K562 (cell line): ENCODE data around the gene EXOC6. TPM values are rescaled to one million over a fixed set of nuclear protein-coding genes. Genes with fewer than 3 reads are reported as not detected.

Source experiments
- ATAC-seq: fragments of 200-7000 bp; cut with Tn5 transposase; 3 replicates; pipeline ENCODE4 v1.9.1; 2020; ENCODE audit warnings: moderate library complexity
- BruUV-seq: library from RNA; stranded (reverse); fragments of 400-500 nt; replicated peaks from 2 replicates; lab custom pipeline; 2021; lab: Mats Ljungman, UMichigan
- CTCF ChIA-PET: fragments of 300-600 bp; formaldehyde crosslinking; extraction: SDS; loops from one replicate; lab custom pipeline; 2021; ENCODE audit warnings: low intra/inter-chr PET ratio; lab: Yijun Ruan, JAX
- POLR2A ChIA-PET: fragments of 300-600, 350-650 bp; sonication (Branson Sonifier 250); formaldehyde crosslinking; extraction: SDS; loops from one replicate; lab custom pipeline; 2021; ENCODE audit warnings: antibody characterized with exemption, inconsistent platforms; lab: Yijun Ruan, JAX
- DNase-seq, 4 experiments: peaks; one replicate each; pipeline versions ENCODE4 v3.0.0 to v3.0.0-alpha.2; 2011 to 2018; ENCODE audit warnings: low spot score in 3 of 4, mixed read lengths in 3 of 4; ENCODE audit errors: extremely low read depth in 1 of 4
- FAIRE-seq: peaks from 2 replicates; lab custom pipeline; 2011; peaks lifted over from hg19 to GRCh38; lab: Jason Lieb, UNC
- H2AFZ ChIP-seq: 2 replicates; pipeline ENCODE4 v1.6.0; 2011; ENCODE audit warnings: low read depth, low read length, control low read depth, inconsistent platforms
- H3K27ac ChIP-seq: fragments of 200-600 bp; 3 replicates; pipeline ENCODE4 v1.8.0; 2011; ENCODE audit warnings: low read depth, mild to moderate bottlenecking, control low read depth, inconsistent platforms, low read length, moderate library complexity, mixed read lengths; ENCODE audit errors: extremely low read depth
- H3K27me3 ChIP-seq, 2 experiments: fragments of 300-600 bp in 1 of 2; 2 replicates in 1 of 2; 3 replicates in 1 of 2; pipeline versions ENCODE4 v1.6.0 to v1.8.0; 2011; ENCODE audit warnings: inconsistent platforms in 2 of 2, low read length in 2 of 2, mild to moderate bottlenecking in 1 of 2, mixed read lengths in 1 of 2, moderate library complexity in 1 of 2; ENCODE audit not compliant: control insufficient read depth in 2 of 2, insufficient read depth in 2 of 2
- H3K36me3 ChIP-seq: fragments of 300-600 bp; 3 replicates; pipeline ENCODE4 v1.8.0; 2011; ENCODE audit warnings: mild to moderate bottlenecking, low read length, inconsistent platforms; ENCODE audit not compliant: control insufficient read depth, insufficient read depth
- H3K4me1 ChIP-seq, 2 experiments: fragments of 200-600 bp in 1 of 2; replicated peaks in 1 of 2; 2 replicates in 1 of 2; 3 replicates in 1 of 2; pipeline versions ENCODE4 v1.5.1 to v1.8.0; 2011; ENCODE audit warnings: inconsistent platforms in 2 of 2, low read length in 2 of 2, mild to moderate bottlenecking in 1 of 2, mixed read lengths in 1 of 2, moderate library complexity in 1 of 2; ENCODE audit not compliant: control insufficient read depth in 2 of 2, insufficient read depth in 2 of 2
- H3K4me2 ChIP-seq: 2 replicates; pipeline ENCODE4 v1.6.1; 2011; ENCODE audit warnings: low read length, control low read depth, inconsistent platforms, mixed read lengths; ENCODE audit not compliant: insufficient read depth
- H3K4me3 ChIP-seq: fragments of 200-600 bp; sonication (generic), shearing (Covaris generic); 2 replicates; pipeline ENCODE4 v1.5.1; 2016; ENCODE audit warnings: control low read depth, inconsistent platforms
- H3K79me2 ChIP-seq: fragments of 200-600 bp; 3 replicates; pipeline ENCODE4 v1.8.0; 2011; ENCODE audit warnings: low read length, inconsistent platforms; ENCODE audit not compliant: control insufficient read depth, insufficient read depth
- H3K9ac ChIP-seq, 2 experiments: 2 replicates each; pipeline versions ENCODE4 v1.6.0 to v1.6.1; 2011; ENCODE audit warnings: low read depth in 2 of 2, low read length in 2 of 2, control low read depth in 1 of 2, inconsistent platforms in 1 of 2, mild to moderate bottlenecking in 1 of 2, mixed read lengths in 1 of 2; ENCODE audit not compliant: insufficient read depth in 1 of 2
- H3K9me1 ChIP-seq: one replicate; pipeline ENCODE4 v1.6.0; 2011; ENCODE audit warnings: inconsistent platforms, mild to moderate bottlenecking, low read length, moderate library complexity; ENCODE audit not compliant: control insufficient read depth, insufficient read depth
- H3K9me3 ChIP-seq: replicated peaks from 2 replicates; pipeline ENCODE4 v1.5.1; 2011; ENCODE audit warnings: low read depth, low read length, inconsistent platforms; ENCODE audit not compliant: control insufficient read depth, insufficient read depth
- H4K20me1 ChIP-seq: replicated peaks from 2 replicates; pipeline ENCODE4 v1.6.1; 2011; ENCODE audit warnings: low read length, inconsistent platforms, mixed read lengths; ENCODE audit not compliant: control insufficient read depth, insufficient read depth
- BACH1 ChIP-seq: fragments of 200-800 bp; sonication (Bioruptor generic); IDR thresholded peaks from 2 replicates; pipeline ENCODE4 v1.6.1; 2016; ENCODE audit warnings: missing genetic modification characterization, missing compliant biosample characterization
- CBFA2T3 ChIP-seq: fragments of 450-650 bp; IDR thresholded peaks from 2 replicates; pipeline ENCODE4 v1.6.1; 2017
- HDAC8 ChIP-seq: fragments of 450-650 bp; IDR thresholded peaks from 2 replicates; pipeline ENCODE4 v1.6.1; 2016; ENCODE audit warnings: mild to moderate bottlenecking, missing genetic modification characterization, moderate library complexity, missing compliant biosample characterization
- IFI16 ChIP-seq: fragments of 250-450 bp; sonication (Bioruptor Pico); IDR thresholded peaks from 2 replicates; pipeline ENCODE4 v2.1.2; 2022; ENCODE audit warnings: mild to moderate bottlenecking, inconsistent platforms
- ILK ChIP-seq: fragments of 450-650 bp; IDR thresholded peaks from 2 replicates; pipeline ENCODE4 v1.6.1; 2016; ENCODE audit warnings: missing genetic modification characterization, low read depth, mild to moderate bottlenecking, missing compliant biosample characterization, moderate library complexity, borderline replicate concordance
- KAT2B ChIP-seq: IDR thresholded peaks from one replicate; pipeline ENCODE4 v1.6.1; 2012; ENCODE audit warnings: low read depth, mild to moderate bottlenecking, control low read depth, inconsistent platforms, low read length, moderate library complexity
- KDM5B ChIP-seq: fragments of 200-600 bp; sonication (generic); IDR thresholded peaks from 2 replicates; pipeline ENCODE4 v1.6.1; 2012; ENCODE audit warnings: low read depth, mild to moderate bottlenecking, moderate library complexity, low read length, control low read depth, inconsistent platforms; ENCODE audit not compliant: insufficient replicate concordance
- KLF6 ChIP-seq: fragments of 250-450 bp; sonication (Bioruptor Pico); IDR thresholded peaks from 2 replicates; pipeline ENCODE4 v1.4.0; 2020; ENCODE audit warnings: mild to moderate bottlenecking, moderate library complexity, borderline replicate concordance
- RBM17 ChIP-seq: fragments of 200-400 bp; formaldehyde crosslinking; IDR thresholded peaks from 2 replicates; pipeline ENCODE4 v1.6.1; 2017; ENCODE audit warnings: low read depth, mild to moderate bottlenecking, low read length, borderline replicate concordance
- RBM25 ChIP-seq: fragments of 200-400 bp; formaldehyde crosslinking; IDR thresholded peaks from 2 replicates; pipeline ENCODE4 v1.6.1; 2018; ENCODE audit warnings: low read length, low read depth, moderate library complexity; ENCODE audit not compliant: severe bottlenecking
- ZNF668 ChIP-seq: fragments of 250-450 bp; sonication (Bioruptor Pico); IDR thresholded peaks from 2 replicates; pipeline ENCODE4 v1.8.0; 2022; ENCODE audit warnings: mild to moderate bottlenecking, inconsistent platforms
- WGBS: fragments of 100-300 bp; shearing (Covaris generic); methylation state at CpG from one replicate; pipeline ENCODE4 v1.1.6; 2016; ENCODE audit warnings: low coverage, mixed read lengths; ENCODE audit not compliant: insufficient coverage; ENCODE audit errors: missing lambda C conversion rate; 5-methylcytosine and 5-hydroxymethylcytosine counted together
- in situ Hi-C: fragments of 300-500 bp; cut with MboI; formaldehyde crosslinking; loops from 4 replicates; pipeline ENCODE4 v1.15.0; 2018; ENCODE audit warnings: inconsistent platforms, mixed read lengths
- intact Hi-C: fragments of 100-400 bp; cut with micrococcal nuclease; formaldehyde crosslinking; loops from 2 replicates; pipeline ENCODE4 v1.14.2; 2022
- polyA plus RNA-seq, 8 experiments: library from polyadenylated mRNA; depleted of rRNA in 4 of 8; stranded (reverse) in 5 of 8; unstranded in 3 of 8; fragments of >200 nt; fragmentation: Nextera tagmentation in 2 of 8; fragmentation: Illumina TruSeq in 1 of 8; extraction: Ambion mirVana in 2 of 8; extraction: Trizol in 1 of 8; gene quantifications; 2 replicates each; pipeline versions ENCODE4 v1.2.1 to v1.2.3, GENCODE V29; 2011 to 2014; ENCODE audit warnings: inconsistent platforms in 1 of 8, missing spikeins in 1 of 8
- total RNA-seq, 7 experiments: library from RNA; depleted of rRNA in 6 of 7; stranded (reverse); fragments of >200 nt in 6 of 7; fragmentation: Illumina TruSeq in 2 of 7; extraction: Trizol in 2 of 7; gene quantifications; 2 replicates each; pipeline versions ENCODE4 v1.2.1 to v1.2.3, GENCODE V29; 2011 to 2021; ENCODE audit warnings: low replicate concordance in 1 of 7
- TF ChIP-seq, protein P1 (sequence below): fragments of 450-650 bp; IDR thresholded peaks from 2 replicates; pipeline ENCODE4 v1.6.1; 2017; ENCODE audit warnings: antibody characterized with exemption

EXOC6 gene
- total and polyA plus RNA-seq, 9 of the 15 experiments (the other 6 are each of a cell fraction or from before 2014, with no cell fraction given) = 13.9 to 42.8 (median 24.9) TPM

- FAIRE-seq (no peak), ATAC-seq (no peak), DNase-seq (no peak)
- POLR2A ChIA-PET = interaction anchor here (0.5 kb wide), 1 partner anchor 8 kb away, joined by 3 read pairs; no protein-coding TSS in a partner anchor
- TF ChIP-seq KDM5B (no peak), KAT2B (no peak), KLF6 (CRISPR knock-in tag) (no peak), RBM17 (no peak), ILK (tag) (no peak), ZNF668 (CRISPR knock-in tag) (no peak), HDAC8 (tag) (no peak), IFI16 (CRISPR knock-in tag) (no peak), RBM25 (no peak), CBFA2T3 (no peak), BACH1 (tag) (no peak)
- TF ChIP-seq, protein P1, sequence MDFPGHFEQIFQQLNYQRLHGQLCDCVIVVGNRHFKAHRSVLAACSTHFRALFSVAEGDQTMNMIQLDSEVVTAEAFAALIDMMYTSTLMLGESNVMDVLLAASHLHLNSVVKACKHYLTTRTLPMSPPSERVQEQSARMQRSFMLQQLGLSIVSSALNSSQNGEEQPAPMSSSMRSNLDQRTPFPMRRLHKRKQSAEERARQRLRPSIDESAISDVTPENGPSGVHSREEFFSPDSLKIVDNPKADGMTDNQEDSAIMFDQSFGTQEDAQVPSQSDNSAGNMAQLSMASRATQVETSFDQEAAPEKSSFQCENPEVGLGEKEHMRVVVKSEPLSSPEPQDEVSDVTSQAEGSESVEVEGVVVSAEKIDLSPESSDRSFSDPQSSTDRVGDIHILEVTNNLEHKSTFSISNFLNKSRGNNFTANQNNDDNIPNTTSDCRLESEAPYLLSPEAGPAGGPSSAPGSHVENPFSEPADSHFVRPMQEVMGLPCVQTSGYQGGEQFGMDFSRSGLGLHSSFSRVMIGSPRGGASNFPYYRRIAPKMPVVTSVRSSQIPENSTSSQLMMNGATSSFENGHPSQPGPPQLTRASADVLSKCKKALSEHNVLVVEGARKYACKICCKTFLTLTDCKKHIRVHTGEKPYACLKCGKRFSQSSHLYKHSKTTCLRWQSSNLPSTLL = no peak
- H3K27me3 ChIP-seq = no peaks in the 10 kb centered on the region
- no peak overlapping the region for H2AFZ ChIP-seq
- H3K36me3 ChIP-seq = peaks cover 17% of the 10 kb centered on the region; the same call in 2 of the 3 replicates
- no peak overlapping the region for H3K9ac ChIP-seq
- H3K9me3 ChIP-seq = 0 out of 2 replicates have a peak, but pooled peaks cover 2% of the 10 kb centered on the region
- H4K20me1 ChIP-seq = no peaks in the 10 kb centered on the region
- CTCF ChIA-PET = no interaction called here
- BruUV-seq = no TSS peak
- peaks cover 8 to 23% of the 10 kb centered on the region in 2 experiments; a peak in 3 of 5 replicates for H3K4me1 ChIP-seq
- peaks cover 5% of the 10 kb centered on the region; the same call in 1 of the 3 replicates for H3K79me2 ChIP-seq
- no peak overlapping the region for H3K4me2 ChIP-seq
- H3K9me1 ChIP-seq = no peaks in the 10 kb centered on the region
- no peak overlapping the region for H3K4me3 ChIP-seq
- in situ Hi-C loops (no loop called here), intact Hi-C loops (loop anchor here (5.0 kb wide), 1 partner anchor 37 kb away; no protein-coding TSS in a partner anchor)
- H3K27ac ChIP-seq = peak overlapping the region; percentile 51; the same call in 1 of the 3 replicates
- WGBS = 94% methylated on average over 3 of the region's 3 CpGs
Measured at GRCh38 chr10:92970301-92971070, 122.2 kb downstream of the EXOC6 start.
